Activated CD8-positive, alpha-beta memory T cell treated with anti-CD3 and anti-CD28 coated beads, Interleukin-2, amount 10 ng/mL, durations not matched to agents 7 days and 5 days (primary cell): ENCODE results near the gene AP3S2. TPM values are rescaled to one million over a fixed set of nuclear protein-coding genes. Genes with fewer than 3 reads are reported as not detected.
"Not testable (repeated sequence)": the region's sequence is repeated elsewhere in the genome, so short reads cannot be mapped to it uniquely, and the experiment has no call there.

Experiments used
- ATAC-seq: fragments of 150-1000 bp; cut with Tn5 transposase; one replicate; pipeline ENCODE4 v1.10.0; 2021; ENCODE audit warnings: moderate library complexity
- CTCF ChIA-PET: fragments of 350-600 bp; sonication (Branson Sonifier 250); formaldehyde crosslinking; loops from one replicate; lab custom pipeline; 2021; ENCODE audit warnings: antibody characterized with exemption; lab: Charles Lee
- DNase-seq: peaks from one replicate; pipeline ENCODE4 v3.0.0-alpha.2; 2020
- H3K27ac Mint-ChIP-seq: one replicate; pipeline ENCODE4 v1.8.0; 2021; ENCODE audit warnings: mild to moderate bottlenecking, mixed read lengths
- H3K27me3 Mint-ChIP-seq: one replicate; pipeline ENCODE4 v1.8.0; 2021; ENCODE audit warnings: mixed read lengths
- H3K36me3 Mint-ChIP-seq: one replicate; pipeline ENCODE4 v1.8.0; 2021; ENCODE audit warnings: mild to moderate bottlenecking, mixed read lengths
- H3K4me1 Mint-ChIP-seq: one replicate; pipeline ENCODE4 v1.8.0; 2021; ENCODE audit warnings: mixed read lengths
- H3K4me3 Mint-ChIP-seq: one replicate; pipeline ENCODE4 v1.8.0; 2021; ENCODE audit warnings: mild to moderate bottlenecking, moderate library complexity, mixed read lengths
- H3K9me3 Mint-ChIP-seq: one replicate; pipeline ENCODE4 v1.8.0; 2022; ENCODE audit warnings: low read depth, mixed read lengths
- total RNA-seq, 2 experiments: library from RNA; stranded (reverse); gene quantifications; one replicate each; pipeline ENCODE4 v1.2.3, GENCODE V29; 2021

Gene AP3S2
- 10 to 100 TPM; 22.2 to 26.5 TPM for total RNA-seq

DNA sequence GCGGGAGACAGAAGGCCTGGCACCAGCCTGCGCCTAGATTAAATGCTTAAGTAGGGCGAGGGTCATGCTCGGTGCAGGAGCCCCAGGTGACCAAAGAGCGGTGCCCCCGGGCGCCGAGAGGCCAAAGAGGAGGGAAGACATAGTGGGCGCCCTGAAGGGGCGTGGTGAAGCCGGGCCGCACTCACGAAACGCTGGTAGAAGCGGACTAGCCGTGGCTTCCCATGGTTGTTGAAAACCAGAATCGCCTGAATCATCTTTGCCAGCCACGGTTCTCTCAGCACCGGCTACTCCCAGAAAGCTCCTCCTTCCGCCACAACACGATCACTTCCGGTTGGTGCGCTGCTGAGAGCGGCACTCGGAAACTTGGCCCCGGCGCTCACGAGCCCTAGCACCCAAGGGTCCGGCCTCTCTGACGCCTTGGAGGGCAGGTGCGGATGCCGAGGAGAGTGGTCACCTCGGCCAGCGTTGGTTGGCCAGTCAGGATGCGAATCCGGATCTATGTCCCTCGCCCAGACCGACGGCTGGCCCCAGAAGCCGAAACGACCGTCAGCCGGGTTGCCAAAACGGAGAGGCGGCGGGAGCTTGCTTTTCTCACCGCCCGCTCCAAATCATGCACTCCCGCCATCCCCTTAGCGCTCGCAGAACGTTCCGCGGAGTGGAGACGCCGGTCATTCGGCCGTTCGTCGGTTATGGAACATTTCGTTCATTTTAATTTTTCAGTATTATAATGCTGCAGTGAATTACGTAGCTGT, at the start of gene AP3S2:
Gene AP3S2, minus strand, starts transcription at position 299 of the 752 bp plus-strand sequence. Its CDS starts 45 bp downstream, at position 254.
- Mint-ChIP-seq H3K36me3 (peaks cover 10% of the 10 kb centered on the region), H3K4me3 (peak within 1 kb of the TSS; percentile 100), H3K9me3 (no peaks in the 10 kb centered on the region), H3K4me1 (peaks cover 33% of the 10 kb centered on the region), H3K27ac (peak within 1 kb of the TSS; percentile 95), H3K27me3 (peaks cover 2% of the 10 kb centered on the region)
- CTCF ChIA-PET = interaction anchor here (0.6 to 2.1 kb wide), 9 partner anchors 17 to 205 kb away, joined by 3 to 14 read pairs (median 4); no protein-coding TSS in a partner anchor
- DNase-seq (peak; percentile 94), ATAC-seq (peak; percentile 97)

- Mint-ChIP-seq H3K4me1 (peaks cover 27% of the 10 kb centered on the region), H3K9me3 (no peaks in the 10 kb centered on the region), H3K4me3 (no peak overlapping the region), H3K27me3 (peaks cover 14% of the 10 kb centered on the region), H3K36me3 (no peaks in the 10 kb centered on the region), H3K27ac (no peak overlapping the region)
- CTCF ChIA-PET = no interaction called here
- ATAC-seq (no peak), DNase-seq (no peak)
Measured at GRCh38 chr15:89939910-89940309, 46.1 kb upstream of the AP3S2 start.

DNA sequence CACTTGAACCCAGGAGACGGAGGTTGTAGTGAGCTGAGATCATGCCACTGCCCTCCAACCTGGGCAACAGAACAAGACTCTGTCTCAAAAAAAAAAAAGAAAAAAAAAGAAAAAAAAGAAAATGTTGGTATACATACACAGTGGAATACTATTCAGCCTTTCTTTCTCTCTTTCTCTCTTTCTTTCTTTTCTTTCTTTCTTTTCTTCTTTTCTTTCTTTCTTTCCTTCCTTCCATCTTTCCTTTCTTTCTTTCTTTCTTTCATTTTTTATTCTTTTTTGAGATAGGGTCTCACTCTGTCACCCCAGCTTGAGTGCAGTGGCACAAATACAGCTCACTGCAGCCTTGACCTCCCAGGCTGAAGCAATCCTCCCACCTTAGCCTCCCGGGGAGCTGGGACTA, 45.6 kb upstream of the AP3S2 start:
- not testable (repeated sequence) for H3K4me3 Mint-ChIP-seq, H3K9me3 Mint-ChIP-seq, H3K36me3 Mint-ChIP-seq, H3K27ac Mint-ChIP-seq, ATAC-seq, DNase-seq
- peaks cover 27% of the 10 kb centered on the region for H3K4me1 Mint-ChIP-seq
- CTCF ChIA-PET = interaction anchor here (0.6 kb wide), 1 partner anchor 233 kb away, joined by 3 read pairs; no protein-coding TSS in a partner anchor
- H3K27me3 Mint-ChIP-seq = peaks cover 14% of the 10 kb centered on the region

DNA sequence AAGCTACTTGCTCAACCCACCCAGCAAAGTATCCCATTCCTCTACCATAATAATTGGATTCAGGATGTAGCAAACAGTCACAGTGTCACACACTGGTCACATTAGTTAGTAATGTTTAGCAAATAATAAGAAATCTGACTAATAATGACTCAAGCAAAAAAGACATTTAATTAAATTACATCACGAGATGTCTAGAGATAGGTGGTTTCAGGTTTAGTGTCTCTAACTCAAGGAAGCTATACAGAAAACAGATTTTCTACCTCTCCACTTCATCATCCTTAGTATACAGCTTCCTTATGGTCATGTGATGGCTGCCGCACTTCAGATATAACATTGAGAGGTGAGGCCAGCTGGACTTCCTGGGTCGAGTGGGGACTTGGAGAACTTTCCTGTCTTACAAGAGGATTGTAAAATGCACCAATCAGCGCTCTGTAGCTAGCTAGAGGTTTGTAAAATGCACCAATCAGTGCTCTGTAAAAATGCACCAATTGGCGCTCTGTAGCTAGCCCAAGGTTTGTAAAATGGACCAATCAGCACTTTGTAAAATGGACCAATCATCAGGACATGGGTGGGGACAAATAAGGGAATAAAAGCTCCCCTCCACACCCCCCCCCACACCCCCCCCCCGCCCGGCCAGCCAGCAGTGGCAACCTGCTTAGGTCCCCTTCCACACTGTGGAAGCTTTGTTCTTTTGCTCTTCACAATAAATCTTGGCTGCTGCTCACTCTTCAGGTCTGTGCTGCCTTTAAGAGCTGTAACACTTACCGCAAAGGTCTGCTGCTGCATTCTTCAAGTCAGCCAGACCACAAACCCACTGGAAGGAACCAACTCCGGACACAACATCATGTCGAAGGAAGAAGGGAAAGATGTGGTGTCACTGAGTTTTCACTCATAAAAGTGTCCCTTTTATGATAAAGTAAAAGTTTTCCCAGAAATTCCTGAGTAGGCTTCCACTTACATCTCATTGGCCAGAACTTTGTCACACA, 43.9 kb upstream of the AP3S2 start:
- no peak overlapping the region for H3K27ac Mint-ChIP-seq
- H3K27me3 Mint-ChIP-seq = peaks cover 20% of the 10 kb centered on the region
- CTCF ChIA-PET = interaction anchor here (0.6 kb wide), 2 partner anchors 22 to 826 kb away, joined by 3 to 4 read pairs; no protein-coding TSS in a partner anchor
- ATAC-seq (no peak), DNase-seq (no peak)
- no peaks in the 10 kb centered on the region for H3K36me3 Mint-ChIP-seq
- no peaks in the 10 kb centered on the region for H3K9me3 Mint-ChIP-seq
- H3K4me1 Mint-ChIP-seq = peaks cover 27% of the 10 kb centered on the region
- H3K4me3 Mint-ChIP-seq = no peak overlapping the region

GRCh38 chr15:89936786-89937265, 43.0 kb upstream of the AP3S2 start:
- H3K36me3 Mint-ChIP-seq = no peaks in the 10 kb centered on the region
- H3K4me3 Mint-ChIP-seq = no peak overlapping the region
- no peak overlapping the region for H3K27ac Mint-ChIP-seq
- peaks cover 27% of the 10 kb centered on the region for H3K4me1 Mint-ChIP-seq
- H3K9me3 Mint-ChIP-seq = no peaks in the 10 kb centered on the region
- ATAC-seq = no peak
- peaks cover 23% of the 10 kb centered on the region for H3K27me3 Mint-ChIP-seq
- CTCF ChIA-PET = interaction anchor here (1.0 to 1.1 kb wide), 2 partner anchors 39 to 61 kb away, joined by 3 read pairs; no protein-coding TSS in a partner anchor
- no peak for DNase-seq

- ATAC-seq (peak; percentile 76), DNase-seq (peak; percentile 63)
- H3K4me1 Mint-ChIP-seq = peaks cover 27% of the 10 kb centered on the region
- H3K27ac Mint-ChIP-seq = peak overlapping the region; percentile 0
- no peaks in the 10 kb centered on the region for H3K36me3 Mint-ChIP-seq
- H3K4me3 Mint-ChIP-seq = no peak overlapping the region
- CTCF ChIA-PET = interaction anchor here (0.8 to 1.4 kb wide), 4 partner anchors 11 to 135 kb away, joined by 3 to 4 read pairs (median 4); no protein-coding TSS in a partner anchor
- H3K27me3 Mint-ChIP-seq = peaks cover 23% of the 10 kb centered on the region
- H3K9me3 Mint-ChIP-seq = no peaks in the 10 kb centered on the region
Measured at GRCh38 chr15:89936051-89936785, 42.4 kb upstream of the AP3S2 start.

GRCh38 chr15:89932880-89933279, 39.1 kb upstream of the AP3S2 start:
- no peak for ATAC-seq
- no peak overlapping the region for H3K27ac Mint-ChIP-seq
- CTCF ChIA-PET = interaction anchor here (1.9 kb wide), 1 partner anchor 172 kb away, joined by 5 read pairs; no protein-coding TSS in a partner anchor
- H3K36me3 Mint-ChIP-seq = no peaks in the 10 kb centered on the region
- peaks cover 21% of the 10 kb centered on the region for H3K4me1 Mint-ChIP-seq
- H3K27me3 Mint-ChIP-seq = peaks cover 18% of the 10 kb centered on the region
- H3K9me3 Mint-ChIP-seq = no peaks in the 10 kb centered on the region
- no peak for DNase-seq
- H3K4me3 Mint-ChIP-seq = no peak overlapping the region

GRCh38 chr15:89928421-89928820, 34.6 kb upstream of the AP3S2 start:
- ATAC-seq = no peak
- CTCF ChIA-PET = no interaction called here
- no peak for DNase-seq
- Mint-ChIP-seq H3K9me3 (no peaks in the 10 kb centered on the region), H3K4me3 (no peak overlapping the region), H3K27me3 (peaks cover 16% of the 10 kb centered on the region), H3K4me1 (no peaks in the 10 kb centered on the region), H3K36me3 (no peaks in the 10 kb centered on the region), H3K27ac (no peak overlapping the region)

- no peak for DNase-seq
- no peaks in the 10 kb centered on the region for H3K36me3 Mint-ChIP-seq
- ATAC-seq = no peak
- H3K27ac Mint-ChIP-seq = no peak overlapping the region
- no peaks in the 10 kb centered on the region for H3K9me3 Mint-ChIP-seq
- H3K27me3 Mint-ChIP-seq = peaks cover 10% of the 10 kb centered on the region
- H3K4me3 Mint-ChIP-seq = no peak overlapping the region
- no peaks in the 10 kb centered on the region for H3K4me1 Mint-ChIP-seq
- CTCF ChIA-PET = no interaction called here
Measured at GRCh38 chr15:89926158-89926557, 32.4 kb upstream of the AP3S2 start.

DNA sequence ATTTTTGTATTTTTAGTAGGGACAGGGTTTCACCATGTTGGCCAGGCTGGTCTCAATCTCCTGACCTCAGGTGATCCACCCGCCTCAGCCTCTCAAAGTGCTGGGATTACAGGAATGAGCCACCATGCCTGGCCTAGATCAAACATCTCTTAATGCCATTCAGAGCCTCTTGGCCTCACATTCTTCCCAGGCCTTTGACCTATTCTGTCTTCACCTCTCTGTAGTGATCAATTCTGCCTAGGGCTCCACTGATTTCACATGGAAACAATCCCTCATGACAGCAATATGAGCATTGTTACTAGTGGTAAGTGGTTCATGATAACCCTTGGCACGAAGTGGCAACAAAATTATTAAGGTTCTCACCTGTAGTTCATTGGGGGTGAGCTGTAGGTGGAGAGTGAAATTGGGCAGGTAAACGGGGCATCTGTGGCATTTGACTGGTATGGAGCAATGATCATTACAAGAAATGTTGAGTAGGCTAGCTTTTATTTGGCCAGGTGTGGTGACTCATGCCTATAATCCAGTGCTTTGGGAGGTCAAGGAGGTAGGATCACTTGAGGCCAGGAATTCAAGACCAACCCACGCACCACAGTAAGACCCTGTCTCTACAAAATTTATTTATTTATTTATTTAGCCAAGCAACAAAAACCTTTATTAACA, 23.8 kb upstream of the AP3S2 start:
- Mint-ChIP-seq H3K27ac (no peak overlapping the region), H3K36me3 (no peaks in the 10 kb centered on the region), H3K27me3 (peaks cover 33% of the 10 kb centered on the region), H3K4me3 (no peak overlapping the region), H3K9me3 (no peaks in the 10 kb centered on the region), H3K4me1 (no peaks in the 10 kb centered on the region)
- DNase-seq (no peak), ATAC-seq (no peak)
- CTCF ChIA-PET = no interaction called here

GRCh38 chr15:89916660-89917059, 22.9 kb upstream of the AP3S2 start:
- H3K27me3 Mint-ChIP-seq = peaks cover 41% of the 10 kb centered on the region
- H3K4me3 Mint-ChIP-seq = no peak overlapping the region
- no peaks in the 10 kb centered on the region for H3K36me3 Mint-ChIP-seq
- no peaks in the 10 kb centered on the region for H3K4me1 Mint-ChIP-seq
- no peaks in the 10 kb centered on the region for H3K9me3 Mint-ChIP-seq
- H3K27ac Mint-ChIP-seq = no peak overlapping the region
- ATAC-seq (no peak), DNase-seq (no peak)
- CTCF ChIA-PET = no interaction called here
